NCI-H69 (cell line): ENCODE results near the gene CERK.

Experiments used
- DNase-seq: peaks from one replicate; lab custom pipeline; 2025; lab: John Stamatoyannopoulos, UW

Gene CERK

GRCh38 chr22:46699091-46699490 is 39.0 kb downstream of the CERK start:
- no peak for DNase-seq

DNA sequence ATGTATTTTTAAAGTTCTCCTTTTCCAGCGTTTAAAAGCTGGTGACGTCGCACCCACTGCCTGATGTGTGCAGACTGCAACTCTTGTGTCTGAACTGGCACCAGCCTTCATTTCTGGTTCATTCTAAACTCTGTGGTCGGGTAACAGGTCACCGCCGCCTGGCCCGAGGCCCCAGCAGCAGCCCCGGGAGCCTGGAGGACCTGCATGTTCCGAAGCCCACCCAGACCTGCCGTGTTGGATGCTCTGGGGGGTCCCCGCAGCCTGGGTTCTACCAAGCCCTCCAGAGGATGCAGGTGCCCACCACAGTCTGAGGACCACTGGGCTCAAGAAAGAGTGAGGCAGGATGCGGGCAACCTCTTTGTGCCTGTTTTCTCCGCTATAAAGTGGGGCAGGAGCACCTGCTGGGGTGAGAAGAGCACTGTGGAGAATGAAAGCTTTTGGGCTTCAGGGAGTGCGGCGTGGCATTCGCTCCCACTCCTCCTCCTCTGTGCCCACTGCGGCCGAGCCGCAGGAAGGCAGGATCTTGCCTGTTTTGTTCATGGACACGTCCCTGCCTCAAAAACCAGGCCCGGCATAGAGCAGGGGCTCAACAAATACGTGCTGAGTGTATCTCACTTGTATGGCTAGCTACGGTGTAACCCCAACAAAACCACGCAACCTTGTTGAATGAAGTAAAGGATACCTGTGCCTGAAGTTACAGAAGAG is 40.1 kb downstream of the CERK start:
- DNase-seq: no peak

- no peak for DNase-seq
Observed at GRCh38 chr22:46696614-46697013, 41.4 kb downstream of the CERK start.

GRCh38 chr22:46696229-46696518 is 41.9 kb downstream of the CERK start:
- DNase-seq: no peak

DNA sequence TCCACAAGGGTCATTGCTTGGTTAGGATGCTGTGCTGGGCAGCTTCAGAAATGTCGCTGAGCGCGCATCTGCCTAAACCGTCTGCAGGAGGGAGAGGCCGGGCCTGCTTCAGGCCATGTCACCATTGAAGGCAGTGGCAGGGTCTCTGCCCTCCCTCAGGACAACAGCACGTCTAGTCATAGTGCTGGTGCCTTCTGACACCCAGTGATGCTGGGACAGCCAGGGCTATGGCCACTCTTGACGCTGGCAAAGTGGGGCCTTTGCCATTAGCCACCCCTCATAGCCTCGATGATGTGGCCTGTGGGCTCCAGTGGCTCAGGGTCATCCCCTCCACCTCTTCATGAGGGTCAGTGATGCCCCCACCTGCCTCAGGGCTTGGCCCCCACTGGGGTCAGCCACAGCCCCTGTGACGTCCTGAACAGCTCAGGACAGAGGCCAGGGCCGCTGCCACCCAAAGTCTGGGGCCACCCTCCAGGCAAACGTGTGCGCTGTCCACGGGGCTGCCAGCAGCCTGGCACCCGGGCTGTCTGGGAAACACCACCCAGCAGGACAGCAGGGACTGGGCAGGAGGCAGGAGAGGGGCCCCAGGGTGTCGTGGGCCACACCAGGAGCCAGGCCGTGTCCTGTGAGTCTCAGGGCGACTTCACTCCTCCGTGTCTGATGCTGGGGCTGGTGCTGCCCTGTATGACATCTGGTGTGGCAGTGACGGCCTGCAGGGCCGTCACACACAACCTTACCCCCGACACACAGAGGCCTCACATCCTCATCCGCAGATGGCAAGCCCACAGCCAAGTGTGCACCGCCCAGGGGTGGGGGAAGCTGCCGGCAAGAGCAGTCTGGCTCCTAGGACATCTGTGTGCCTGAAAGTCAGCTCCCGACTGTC is 42.5 kb downstream of the CERK start:
- peak; percentile 7 for DNase-seq

DNA sequence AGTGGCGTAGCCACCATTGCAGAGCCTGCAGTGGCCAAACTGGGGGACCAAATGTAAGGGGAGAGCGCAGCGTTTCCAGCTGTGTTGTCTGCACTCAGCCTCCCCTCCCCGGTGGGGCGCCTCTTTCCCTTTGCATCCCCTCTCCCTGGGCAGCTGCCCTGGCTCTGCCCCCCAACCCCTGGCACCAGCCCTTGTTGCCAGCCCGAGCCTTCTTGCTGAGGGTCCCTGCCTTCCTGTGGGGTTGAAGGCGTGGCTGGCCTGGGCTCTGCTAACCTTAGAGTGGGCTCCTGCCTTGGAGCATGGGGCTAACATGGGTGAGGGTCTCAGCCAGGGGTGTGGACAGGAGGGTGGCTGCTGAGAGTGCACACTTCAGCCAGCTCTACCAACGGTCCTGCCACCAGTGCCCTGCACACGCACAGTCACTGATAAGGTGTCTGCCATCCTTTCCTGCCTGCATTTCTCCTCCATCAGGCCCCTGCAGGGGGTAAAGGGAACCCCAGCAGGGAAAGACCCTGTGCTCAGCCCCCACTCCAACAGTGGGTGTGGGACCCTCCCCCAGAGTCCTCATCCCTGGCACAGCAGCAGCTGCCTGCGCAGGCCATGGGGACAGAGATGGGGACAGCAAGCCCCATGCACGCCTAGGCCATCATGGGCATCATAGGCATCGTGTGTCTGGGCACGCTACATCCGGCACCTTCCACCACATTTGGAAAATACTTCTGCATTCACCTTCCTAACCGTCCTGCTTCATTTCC is 43.5 kb downstream of the CERK start:
- no peak for DNase-seq

DNA sequence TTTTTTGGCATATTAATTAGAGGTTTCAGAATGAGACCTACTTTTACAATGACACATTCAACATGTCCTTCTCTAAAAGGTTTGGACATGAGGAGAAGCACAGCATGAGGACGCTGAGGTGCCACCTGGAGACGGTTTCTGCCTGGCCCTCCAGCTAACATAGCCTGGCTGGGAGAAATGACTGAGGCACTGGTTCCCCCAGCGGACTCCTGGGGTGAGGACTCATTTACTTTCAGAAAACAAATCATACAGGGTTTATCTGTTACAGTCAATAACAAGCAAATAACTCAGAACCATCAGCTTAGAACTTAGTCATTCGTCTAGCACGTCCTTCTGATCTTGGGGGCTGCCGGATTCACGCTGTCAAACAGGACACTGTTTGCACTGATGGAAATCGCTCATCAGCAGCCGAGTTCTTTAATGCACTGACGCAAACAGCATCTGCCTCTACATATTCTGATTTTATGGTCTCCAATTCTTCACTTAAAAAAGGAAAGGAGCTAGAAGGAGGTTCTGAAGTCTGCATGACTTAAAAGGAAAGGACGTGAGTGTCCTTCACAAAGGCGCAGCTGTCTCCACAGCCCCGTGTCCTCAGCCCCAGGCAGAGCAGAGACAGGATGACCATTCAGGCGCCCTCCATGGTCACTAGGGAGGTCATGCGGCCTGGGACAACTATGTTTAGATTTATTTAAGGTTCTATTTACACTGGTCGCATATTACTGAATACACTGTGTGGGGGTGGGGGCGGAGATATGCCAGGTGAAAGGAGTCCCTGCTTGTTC is 44.2 kb downstream of the CERK start:
- DNase-seq: peak; percentile 65

- DNase-seq: no peak
Observed at GRCh38 chr22:46691571-46691970, 46.5 kb downstream of the CERK start.

DNA sequence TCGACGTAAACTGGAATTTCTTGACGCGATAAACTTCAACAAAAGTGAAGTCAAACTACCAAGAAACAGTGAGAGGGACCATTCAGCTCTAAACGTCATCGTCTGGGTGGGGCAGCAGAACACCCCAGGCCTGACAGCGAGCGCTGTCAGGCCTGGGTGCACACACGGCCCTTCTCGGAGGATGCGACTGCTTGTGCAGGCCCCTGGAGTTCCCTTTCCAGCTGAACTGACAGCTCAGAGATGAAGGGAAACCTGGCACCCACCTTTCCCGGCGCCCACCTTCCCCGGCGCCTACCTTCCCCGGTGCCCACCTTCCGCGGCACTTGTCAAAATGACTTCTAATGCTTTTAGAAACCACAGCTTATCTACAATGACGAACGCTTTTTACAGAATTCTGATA is 47.9 kb downstream of the CERK start:
- DNase-seq: no peak

DNA sequence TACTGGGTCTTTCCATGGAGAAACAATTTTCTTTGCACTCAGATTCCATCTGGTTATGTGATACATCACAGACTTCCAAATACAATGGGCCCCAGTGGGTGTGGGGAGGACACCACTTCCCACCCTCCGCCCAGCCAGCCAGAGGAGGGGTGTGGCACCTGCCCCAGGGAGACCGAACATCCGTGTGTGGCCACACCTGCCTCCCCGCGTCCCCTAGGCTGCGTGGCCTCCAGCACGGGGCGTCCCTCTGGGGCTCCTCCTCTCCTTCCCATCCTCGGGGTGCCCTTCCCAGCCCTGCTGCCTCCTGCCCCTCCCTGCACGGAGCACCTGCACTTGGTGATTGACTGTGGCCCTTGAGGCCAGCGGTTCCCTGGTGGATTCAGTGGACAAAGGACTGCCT is 49.1 kb downstream of the CERK start:
- peak; percentile 54 for DNase-seq

DNA sequence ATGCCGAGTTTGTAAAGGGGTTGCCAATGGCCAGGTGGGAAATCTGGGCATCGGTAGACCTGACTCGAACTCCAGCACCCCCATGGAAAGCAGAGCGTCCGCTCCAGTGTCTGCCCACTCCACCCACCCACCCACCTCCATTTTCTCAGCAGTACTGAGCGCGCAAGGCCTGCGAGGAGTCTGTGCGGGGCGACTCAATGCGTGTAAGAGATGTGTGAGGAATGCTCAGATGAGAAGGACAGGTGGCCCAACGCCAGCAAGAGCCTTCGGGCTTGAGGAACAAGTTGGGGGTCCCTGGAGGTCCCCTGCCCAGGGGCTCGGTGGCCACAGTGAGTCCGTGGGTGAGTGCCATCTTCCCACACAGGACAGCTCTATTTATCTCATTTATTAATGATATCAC is 50.6 kb downstream of the CERK start:
- no peak for DNase-seq

DNA sequence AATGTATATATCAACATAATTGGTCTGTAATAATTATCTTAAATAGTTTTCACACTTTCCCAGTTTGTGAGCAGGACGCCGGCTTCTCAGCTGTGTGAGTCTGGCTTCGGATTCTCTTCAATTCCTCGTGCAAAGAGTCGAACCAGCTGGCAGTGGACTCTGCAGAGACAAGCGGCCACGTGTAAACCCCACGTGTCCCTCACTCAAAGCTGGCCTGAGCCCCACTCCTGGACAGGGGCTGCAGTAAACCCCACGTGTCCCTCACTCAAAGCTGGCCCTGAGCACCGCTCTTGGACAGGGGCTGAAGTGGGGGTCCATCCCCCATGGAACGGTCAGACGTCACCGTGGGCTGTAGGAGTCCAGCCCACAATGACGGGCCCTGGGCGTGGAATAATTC is 51.0 kb downstream of the CERK start:
- DNase-seq: no peak

DNA sequence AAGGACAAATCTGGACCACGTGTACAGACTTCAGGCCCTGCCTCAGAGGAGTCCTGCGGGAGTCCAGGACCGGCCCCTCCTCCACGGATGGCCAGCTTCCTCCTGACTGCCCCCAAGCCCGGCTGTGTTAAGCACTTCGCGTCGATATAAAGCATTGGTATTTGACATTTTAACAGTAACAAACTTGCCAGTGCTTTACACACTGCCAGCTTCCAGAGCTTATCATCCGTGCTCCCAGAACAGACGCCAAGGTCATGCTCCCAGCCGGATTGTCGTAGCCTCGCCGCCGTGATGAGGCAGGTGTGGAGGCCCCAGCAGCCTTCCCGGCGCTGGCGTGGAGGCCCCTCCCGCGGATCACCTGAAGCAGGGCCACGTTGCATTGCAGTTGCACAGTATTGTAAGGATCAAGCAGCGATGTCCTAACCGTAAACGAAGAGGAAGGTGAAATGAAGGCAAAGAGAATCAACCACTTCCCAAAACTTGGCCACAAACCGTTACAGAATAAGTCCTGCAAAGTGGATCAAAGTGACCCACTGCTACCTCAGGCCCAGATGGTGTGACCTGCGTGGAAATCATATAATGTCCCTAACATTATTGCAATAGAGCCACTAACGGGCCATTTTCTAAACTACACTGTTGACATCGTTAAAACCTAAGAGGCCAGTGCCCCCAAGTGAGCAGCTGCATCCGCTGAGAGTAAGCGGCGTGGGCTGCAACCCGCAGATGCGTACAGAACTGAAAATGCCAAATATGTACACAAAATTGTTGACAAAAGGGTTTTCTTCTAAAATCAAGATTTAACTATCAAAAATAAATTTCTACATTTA is 51.6 kb downstream of the CERK start:
- no peak for DNase-seq

DNA sequence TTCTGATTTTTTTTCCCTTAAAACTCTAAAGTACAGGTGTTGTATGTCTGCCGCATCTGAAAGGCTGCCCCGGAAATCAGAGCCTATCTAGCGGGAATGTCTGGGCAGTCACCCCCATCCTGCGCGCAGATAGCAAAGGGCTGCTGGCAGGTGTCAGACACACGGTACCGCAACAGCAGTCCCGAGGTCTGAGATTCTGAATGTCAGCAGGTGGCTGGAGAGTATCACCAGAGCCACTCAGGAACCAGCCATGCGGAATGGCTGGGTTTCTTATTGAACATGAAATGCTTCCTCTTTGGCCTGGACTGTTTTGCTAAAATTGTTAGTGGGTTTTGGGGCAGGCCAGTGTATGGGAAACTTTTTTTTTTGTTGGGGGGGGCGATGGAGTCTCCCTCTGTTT is 53.3 kb downstream of the CERK start:
- peak; percentile 25 for DNase-seq

DNA sequence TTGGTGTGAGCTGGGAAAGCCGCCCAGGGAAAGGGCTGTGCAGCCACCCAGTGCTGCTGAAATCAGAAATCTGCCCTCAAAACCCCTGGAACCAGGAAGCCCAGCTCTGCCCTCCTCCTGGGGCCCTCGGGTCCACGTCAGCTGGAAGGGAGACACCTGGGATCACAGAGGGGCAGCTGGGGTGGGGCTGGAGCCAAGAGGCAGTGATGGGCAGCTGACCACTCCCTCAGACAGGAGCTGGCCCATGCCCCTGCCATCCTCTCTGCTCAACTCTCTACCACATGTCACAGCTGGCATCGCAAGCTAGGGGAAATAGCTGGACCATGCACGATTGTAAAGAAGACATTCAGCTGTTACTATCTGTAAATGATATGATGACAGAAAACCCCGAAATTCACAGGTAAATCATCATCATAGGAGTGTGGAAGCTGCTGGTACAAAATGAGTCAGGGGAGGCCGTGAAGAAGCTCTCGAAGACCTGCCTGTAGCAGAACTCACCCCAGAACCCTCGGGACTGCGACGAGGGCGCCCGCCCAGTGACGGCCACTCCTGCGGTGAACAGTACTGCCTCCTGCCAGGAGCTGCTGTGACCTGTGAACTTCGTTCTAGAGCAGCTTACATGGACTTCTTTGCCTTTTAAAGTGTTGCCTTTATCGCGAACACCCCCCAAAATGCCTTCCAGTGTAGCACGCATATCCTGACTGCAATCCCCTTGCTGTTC is 55.9 kb downstream of the CERK start:
- DNase-seq: no peak

DNA sequence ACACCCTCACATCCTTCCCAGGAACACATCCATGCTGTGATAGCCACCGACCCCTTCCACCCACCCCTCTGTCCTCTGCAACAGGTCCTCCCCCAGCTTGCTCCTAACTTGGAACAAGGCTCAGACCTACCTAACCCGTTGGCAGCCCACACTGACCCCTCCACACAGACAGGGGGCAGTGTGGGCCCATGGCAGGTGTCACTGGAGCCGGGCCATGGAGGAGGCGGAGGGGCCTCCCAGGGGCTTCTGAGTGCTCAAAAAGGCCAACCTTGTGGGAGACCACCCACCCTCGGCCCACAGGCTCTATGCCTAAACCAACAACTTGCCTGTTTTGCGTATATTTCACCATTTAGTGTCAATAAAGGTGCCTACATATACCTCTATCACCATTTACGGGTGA is 57.0 kb downstream of the CERK start:
- DNase-seq: peak; percentile 52

DNA sequence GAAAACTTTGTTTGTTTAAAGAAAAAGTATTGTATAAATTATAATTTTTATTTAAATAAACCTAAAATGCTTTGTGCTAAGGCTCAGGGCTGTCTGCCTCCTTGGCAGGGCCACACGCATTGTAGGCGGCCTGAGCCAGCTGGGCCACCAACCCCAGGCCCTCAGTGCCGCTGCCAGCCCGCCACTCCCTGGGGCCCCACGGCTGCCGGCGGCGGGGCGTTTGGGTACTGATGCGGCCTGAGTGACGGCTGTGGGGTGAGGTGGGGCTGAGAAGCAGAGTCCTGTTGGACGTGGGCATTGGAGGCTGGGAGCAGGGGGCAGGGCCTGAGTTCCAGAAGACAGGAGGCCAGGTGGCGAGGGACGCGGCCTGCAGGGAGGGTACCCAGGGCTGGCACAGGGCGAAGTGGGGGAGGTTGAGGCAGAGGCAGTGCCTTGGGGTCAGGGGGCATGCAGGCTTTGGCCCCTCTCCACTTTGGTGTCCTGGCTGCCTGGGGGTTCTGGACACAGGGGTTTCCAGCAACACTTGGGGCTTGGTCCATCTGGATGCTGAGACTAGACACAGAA is 58.3 kb downstream of the CERK start:
- no peak for DNase-seq

DNA sequence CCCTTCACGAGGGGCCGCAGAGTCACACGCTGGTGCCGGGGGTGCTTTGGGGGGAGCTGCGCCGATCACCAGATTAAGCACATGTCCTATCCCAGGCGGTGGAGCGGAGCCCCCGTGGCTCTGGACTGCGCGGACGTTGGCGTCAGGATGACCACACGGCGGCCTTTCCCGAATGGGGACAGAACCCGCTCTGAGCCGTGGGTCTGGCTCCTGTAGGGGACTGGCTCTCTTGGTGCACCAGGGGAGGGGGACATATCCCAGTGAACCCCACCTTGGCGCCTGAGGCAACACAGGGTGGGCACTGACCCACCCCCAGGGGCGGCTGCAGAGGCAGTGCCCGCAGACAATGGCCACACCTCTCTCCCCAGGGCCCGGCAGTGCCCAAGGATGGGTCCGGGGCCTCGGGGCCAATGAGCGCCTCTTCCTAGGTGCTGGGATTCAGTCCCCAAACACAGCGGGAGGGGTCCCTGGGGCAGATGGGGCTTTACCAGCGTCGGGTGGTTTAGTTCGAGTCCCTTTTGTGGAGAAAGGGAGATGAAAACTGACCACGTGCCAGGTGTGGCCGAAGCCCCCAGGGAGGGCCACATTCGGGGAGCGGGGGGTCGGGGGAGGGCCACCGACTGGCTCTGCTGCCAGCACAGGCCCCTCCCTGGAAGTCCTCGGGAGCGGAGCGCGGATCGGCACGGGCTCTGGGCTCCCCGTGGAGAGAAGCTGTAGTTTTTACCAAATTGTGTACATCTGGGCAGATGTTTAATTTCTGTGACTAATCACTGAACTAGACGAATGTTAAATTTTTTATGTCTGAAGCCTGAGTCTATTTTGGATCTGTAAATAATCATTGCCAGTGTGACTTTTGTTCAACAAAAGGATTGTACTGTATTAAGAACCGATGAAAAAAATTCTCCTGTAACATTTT is 59.0 kb downstream of the CERK start:
- DNase-seq: no peak

DNA sequence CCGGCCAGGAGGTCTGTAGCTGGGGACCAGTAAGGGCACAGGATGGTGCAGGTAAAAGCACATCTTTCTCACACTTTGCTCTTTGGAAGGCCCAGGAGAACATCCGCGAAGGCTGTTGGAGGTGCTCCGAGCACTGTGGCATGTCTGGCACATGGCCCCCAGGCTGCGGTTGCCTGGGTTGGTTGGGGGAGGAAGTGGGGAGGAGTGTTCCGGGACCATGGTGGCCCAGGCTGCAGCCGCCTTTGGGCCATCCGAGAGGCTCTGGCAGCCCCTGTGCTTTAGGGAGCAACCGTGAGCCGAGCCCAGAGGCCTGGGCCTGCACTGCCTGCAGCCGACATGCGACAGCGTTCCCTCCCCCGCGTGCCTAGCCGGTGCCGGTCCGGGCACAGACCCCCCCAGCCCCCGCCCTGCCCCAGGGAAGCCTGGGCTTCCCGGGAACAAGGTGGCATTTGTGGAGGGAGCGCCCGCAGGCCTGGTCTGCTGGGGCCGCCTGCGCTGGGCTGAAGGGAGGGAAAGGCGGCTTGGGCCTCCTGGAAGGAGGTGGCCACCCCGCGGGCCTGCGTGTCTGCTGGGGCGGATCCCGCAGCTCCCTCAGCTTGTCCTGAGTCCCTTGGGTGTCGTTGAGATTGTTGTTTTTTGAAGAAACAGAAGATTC is 59.9 kb downstream of the CERK start:
- DNase-seq: no peak
